Kidney capillary endothelial cell (primary cell): Measurements from ENCODE around the gene SLC24A3.
A peak's percentile ranks its signal among the peaks of the same experiment; 100 is the strongest.
"Not testable (repeated sequence)": the region's sequence is repeated elsewhere in the genome, so short reads cannot be mapped to it uniquely, and the experiment has no call there.

Experiments
- DNase-seq: peaks from one replicate; pipeline ENCODE4 v3.0.0-alpha.2; 2018; ENCODE audit warnings: low spot score

SLC24A3 gene

GRCh38 chr20:19631410-19631809 is 419.0 kb downstream of the SLC24A3 start:
- DNase-seq, result no peak

GRCh38 chr20:19633985-19634384 is 421.5 kb downstream of the SLC24A3 start:
- DNase-seq, result no peak

GRCh38 chr20:19639471-19640045 is 427.1 kb downstream of the SLC24A3 start:
- DNase-seq, result not testable (repeated sequence)

- no peak for DNase-seq
These were observed 430.4 kb downstream of the SLC24A3 start for GRCh38 chr20:19642860-19643259.

GRCh38 chr20:19644085-19644484 is 431.6 kb downstream of the SLC24A3 start:
- no peak for DNase-seq

- no peak for DNase-seq
These were observed 434.5 kb downstream of the SLC24A3 start for GRCh38 chr20:19646963-19647362.

- DNase-seq, result no peak
These were observed 435.6 kb downstream of the SLC24A3 start for GRCh38 chr20:19648024-19648423.

GRCh38 chr20:19649041-19649440 is 436.6 kb downstream of the SLC24A3 start:
- DNase-seq, result no peak

- no peak for DNase-seq
These were observed 440.2 kb downstream of the SLC24A3 start for GRCh38 chr20:19652591-19653026.

GRCh38 chr20:19653327-19653726 is 440.9 kb downstream of the SLC24A3 start:
- no peak for DNase-seq

GRCh38 chr20:19654921-19655320 is 442.5 kb downstream of the SLC24A3 start:
- DNase-seq, result no peak

GRCh38 chr20:19658137-19658536 is 445.7 kb downstream of the SLC24A3 start:
- DNase-seq, result no peak

- DNase-seq, result no peak
These were observed 447.0 kb downstream of the SLC24A3 start for GRCh38 chr20:19659448-19659847.

- DNase-seq, result no peak
These were observed 448.5 kb downstream of the SLC24A3 start for GRCh38 chr20:19660808-19661378.

GRCh38 chr20:19661717-19662636 is 449.5 kb downstream of the SLC24A3 start:
- DNase-seq, result peak; percentile 72

- no peak for DNase-seq
These were observed 450.2 kb downstream of the SLC24A3 start for GRCh38 chr20:19662637-19662995.

GRCh38 chr20:19668418-19668817 is 456.0 kb downstream of the SLC24A3 start:
- DNase-seq, result no peak

- DNase-seq, result no peak
These were observed 458.4 kb downstream of the SLC24A3 start for GRCh38 chr20:19670829-19671228.

GRCh38 chr20:19671374-19671773 is 458.9 kb downstream of the SLC24A3 start:
- DNase-seq, result no peak

GRCh38 chr20:19672498-19672897 is 460.1 kb downstream of the SLC24A3 start:
- DNase-seq, result no peak

GRCh38 chr20:19673575-19673974 is 461.1 kb downstream of the SLC24A3 start:
- DNase-seq, result no peak

- DNase-seq, result no peak
These were observed 463.8 kb downstream of the SLC24A3 start for GRCh38 chr20:19676202-19676601.

- DNase-seq, result no peak
These were observed 464.9 kb downstream of the SLC24A3 start for GRCh38 chr20:19677336-19677735.
